Suprapubic skin (tissue), 3 donors: Measurements from ENCODE around the gene MED15.

Source experiments
- CTCF ChIP-seq, 2 donors: fragments of 200-600 bp in 1 of 2; fragments of 450-650 bp in 1 of 2; sonication (generic) in 1 of 2; IDR thresholded peaks; one replicate each; pipeline ENCODE4 v1.5.1; 2016 to 2019; ENCODE audit warnings: antibody characterized with exemption in 2 of 2, mild to moderate bottlenecking in 1 of 2, moderate library complexity in 1 of 2
- POLR2A ChIP-seq, 2 donors: fragments of 450-650 bp; IDR thresholded peaks; one replicate each; pipeline ENCODE4 v1.6.1; 2017; ENCODE audit warnings: antibody characterized with exemption in 2 of 2, mild to moderate bottlenecking in 2 of 2, moderate library complexity in 2 of 2

DNA sequence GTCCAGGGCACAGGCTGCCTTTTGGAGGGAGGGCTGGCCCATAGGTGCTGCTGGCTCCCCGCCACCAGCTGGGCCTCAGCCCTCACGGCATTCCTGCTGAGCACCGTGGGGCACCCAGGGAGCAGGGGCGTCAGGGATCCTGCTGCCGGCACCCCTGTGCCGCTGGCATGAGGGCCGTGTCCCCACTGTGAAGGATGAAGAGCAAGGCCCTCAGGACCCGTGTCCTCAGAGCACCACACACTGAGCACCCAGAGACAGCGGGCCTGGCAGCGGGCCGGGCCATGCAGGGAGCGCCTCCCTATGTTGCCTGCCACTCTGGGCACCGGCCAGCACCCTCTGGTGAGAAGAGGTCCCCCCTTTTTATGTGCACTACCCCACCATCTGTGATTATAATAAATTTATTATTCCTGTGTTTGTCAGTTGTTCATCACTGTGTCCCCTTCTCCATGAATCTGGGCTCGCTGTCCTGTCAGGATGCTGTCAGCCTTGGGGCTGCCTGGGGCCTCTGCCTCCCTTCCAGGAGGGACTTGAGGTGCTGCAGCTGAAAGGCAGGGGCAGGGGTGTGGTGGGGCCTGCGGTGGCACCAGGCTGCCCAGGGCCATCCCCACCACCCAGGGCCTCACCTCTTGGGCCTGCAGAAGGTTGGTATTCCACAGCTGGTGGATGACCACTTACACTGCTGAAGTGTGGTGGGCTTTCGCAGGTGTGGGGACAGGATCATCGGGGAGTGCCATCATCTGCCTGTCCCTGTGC is 80.0 kb downstream of the MED15 start:
- TF ChIP-seq CTCF (IDR thresholded peaks at IDR 0.05) (no peak), POLR2A (IDR thresholded peaks at IDR 0.05) (no peak)
